Tibial nerve (tissue), 4 donors: ENCODE data around the gene TCF25.

Experiments
- CTCF ChIP-seq, 5 experiments: fragments of 200-600 bp in 3 of 5; fragments of 450-650 bp in 2 of 5; sonication (generic) in 3 of 5; IDR thresholded peaks; one replicate each; pipeline ENCODE4 v1.5.1; 2016 to 2019; ENCODE audit warnings: antibody characterized with exemption in 5 of 5, mild to moderate bottlenecking in 3 of 5, moderate library complexity in 2 of 5
- EP300 ChIP-seq, 2 donors: sonication (generic); formaldehyde crosslinking; IDR thresholded peaks; one replicate each; pipeline ENCODE4 v1.6.1; 2017; ENCODE audit warnings: antibody characterized with exemption in 2 of 2, mild to moderate bottlenecking in 1 of 2
- POLR2A ChIP-seq, 2 donors: fragments of 450-650 bp; IDR thresholded peaks; one replicate each; pipeline ENCODE4 v1.6.1; 2017; ENCODE audit warnings: antibody characterized with exemption in 2 of 2, mild to moderate bottlenecking in 2 of 2, moderate library complexity in 2 of 2

GRCh38 chr16:89938175-89938885 is 64.9 kb downstream of the TCF25 start:
- no peak for TF ChIP-seq CTCF (IDR thresholded peaks at IDR 0.05)
- no peak for TF ChIP-seq POLR2A (IDR thresholded peaks at IDR 0.05)
- no peak for TF ChIP-seq EP300 (IDR thresholded peaks at IDR 0.05)
